Activated CD8-positive, alpha-beta T cell treated with anti-CD3 and anti-CD28 coated beads for 36 hours (primary cell): ENCODE results near the gene BAZ1B. TPM values are rescaled to one million over a fixed set of nuclear protein-coding genes. Genes with fewer than 3 reads are reported as not detected.
"Not testable (repeated sequence)": the region's sequence is repeated elsewhere in the genome, so short reads cannot be mapped to it uniquely, and the experiment has no call there.

Experiments
- ATAC-seq: fragments of 200-7000 bp; cut with Tn5 transposase; one replicate; pipeline ENCODE4 v1.10.0; 2021; ENCODE audit warnings: mild to moderate bottlenecking, moderate library complexity
- CTCF ChIA-PET: fragments of 350-600 bp; sonication (Branson Sonifier 250); formaldehyde crosslinking; loops from one replicate; lab custom pipeline; 2021; ENCODE audit warnings: antibody characterized with exemption; lab: Charles Lee
- POLR2A ChIA-PET: fragments of 350-600 bp; sonication (Branson Sonifier 250); formaldehyde crosslinking; loops from one replicate; lab custom pipeline; 2021; ENCODE audit warnings: antibody characterized with exemption; lab: Charles Lee
- DNase-seq: peaks from one replicate; pipeline ENCODE4 v3.0.0-alpha.2; 2020
- H3K27ac Mint-ChIP-seq: one replicate; pipeline ENCODE4 v1.8.0; 2021; ENCODE audit warnings: mild to moderate bottlenecking, mixed read lengths
- H3K27me3 Mint-ChIP-seq: one replicate; pipeline ENCODE4 v1.8.0; 2021; ENCODE audit warnings: mixed read lengths
- H3K36me3 Mint-ChIP-seq: one replicate; pipeline ENCODE4 v1.8.0; 2021; ENCODE audit warnings: low read depth, mixed read lengths
- H3K4me1 Mint-ChIP-seq: one replicate; pipeline ENCODE4 v1.8.0; 2021; ENCODE audit warnings: low read depth, mixed read lengths
- H3K4me3 Mint-ChIP-seq: one replicate; pipeline ENCODE4 v1.8.0; 2021; ENCODE audit warnings: mild to moderate bottlenecking, moderate library complexity, mixed read lengths
- H3K9me3 Mint-ChIP-seq: one replicate; pipeline ENCODE4 v1.8.0; 2021; ENCODE audit warnings: mixed read lengths
- CTCF ChIP-seq: fragments of 200-600 bp; IDR thresholded peaks from one replicate; pipeline ENCODE4 v1.8.0; 2022; ENCODE audit warnings: antibody characterized with exemption, mild to moderate bottlenecking
- intact Hi-C: fragments of 100-400 bp; cut with micrococcal nuclease; formaldehyde crosslinking; loops from one replicate; pipeline ENCODE4 v1.10.0; 2022
- total RNA-seq, 2 experiments: library from RNA; stranded (reverse); gene quantifications; one replicate each; pipeline ENCODE4 v1.2.3, GENCODE V29; 2021

The BAZ1B gene
- total RNA-seq, 2 experiments from 2014 or later: 82.4 to 82.6 TPM

- ChIA-PET POLR2A (interaction anchor here (1.5 to 1.6 kb wide), 2 partner anchors 20 to 25 kb away, joined by 3 to 7 read pairs; partner anchors contain the start of gene BAZ1B), CTCF (no interaction called here)
- no peak for TF ChIP-seq CTCF
- Mint-ChIP-seq H3K9me3 (no peaks in the 10 kb centered on the region), H3K4me1 (peaks cover 5% of the 10 kb centered on the region), H3K27me3 (no peaks in the 10 kb centered on the region), H3K36me3 (peaks cover 44% of the 10 kb centered on the region), H3K27ac (no peak overlapping the region), H3K4me3 (no peak overlapping the region)
- intact Hi-C loops: no loop called here
- ATAC-seq (no peak), DNase-seq (no peak)
Observed at GRCh38 chr7:73541722-73542121, 19.6 kb upstream of the BAZ1B start.

- Mint-ChIP-seq H3K4me3 (no peak overlapping the region), H3K9me3 (no peaks in the 10 kb centered on the region), H3K36me3 (peaks cover 45% of the 10 kb centered on the region), H3K4me1 (no peaks in the 10 kb centered on the region), H3K27ac (no peak overlapping the region), H3K27me3 (no peaks in the 10 kb centered on the region)
- TF ChIP-seq CTCF: no peak
- ChIA-PET POLR2A (no interaction called here), CTCF (interaction anchor here (0.7 to 1.0 kb wide), 2 partner anchors 68 to 186 kb away, joined by 3 read pairs; no protein-coding TSS in a partner anchor)
- ATAC-seq (no peak), DNase-seq (no peak)
- intact Hi-C loops: no loop called here
Observed at GRCh38 chr7:73539709-73540108, 17.6 kb upstream of the BAZ1B start.

- ChIA-PET POLR2A (interaction anchor here (1.4 to 1.5 kb wide), 2 partner anchors 10 to 11 kb away, joined by 4 read pairs; no protein-coding TSS in a partner anchor), CTCF (interaction anchor here (1.4 kb wide), 1 partner anchor 11 kb away, joined by 4 read pairs; no protein-coding TSS in a partner anchor)
- DNase-seq, H3K27me3 Mint-ChIP-seq, H3K27ac Mint-ChIP-seq, intact Hi-C loops, H3K4me1 Mint-ChIP-seq, ATAC-seq, H3K9me3 Mint-ChIP-seq, H3K4me3 Mint-ChIP-seq: not testable (repeated sequence)
- peaks cover 41% of the 10 kb centered on the region for H3K36me3 Mint-ChIP-seq
Observed at GRCh38 chr7:73538510-73538909, 16.4 kb upstream of the BAZ1B start.

- TF ChIP-seq CTCF: no peak
- ATAC-seq (no peak), DNase-seq (no peak)
- intact Hi-C loops: no loop called here
- H3K27me3 Mint-ChIP-seq: no peaks in the 10 kb centered on the region
- ChIA-PET POLR2A (interaction anchor here (0.8 to 2.0 kb wide), 5 partner anchors 9 to 82 kb away, joined by 3 to 9 read pairs (median 4); partner anchors contain the start of gene BAZ1B), CTCF (no interaction called here)
- no peak overlapping the region for H3K27ac Mint-ChIP-seq
- H3K4me3 Mint-ChIP-seq: no peak overlapping the region
- no peaks in the 10 kb centered on the region for H3K9me3 Mint-ChIP-seq
- H3K4me1 Mint-ChIP-seq: no peaks in the 10 kb centered on the region
- peaks cover 36% of the 10 kb centered on the region for H3K36me3 Mint-ChIP-seq
Observed at GRCh38 chr7:73537051-73537450, 15.0 kb upstream of the BAZ1B start.

- no peak for TF ChIP-seq CTCF
- H3K36me3 Mint-ChIP-seq: peaks cover 32% of the 10 kb centered on the region
- ATAC-seq (no peak), DNase-seq (no peak)
- H3K27me3 Mint-ChIP-seq: no peaks in the 10 kb centered on the region
- H3K4me1 Mint-ChIP-seq: no peaks in the 10 kb centered on the region
- no peaks in the 10 kb centered on the region for H3K9me3 Mint-ChIP-seq
- no peak overlapping the region for H3K27ac Mint-ChIP-seq
- ChIA-PET POLR2A (interaction anchor here (0.7 to 2.0 kb wide), 5 partner anchors 10 to 81 kb away, joined by 3 to 9 read pairs (median 3); partner anchors contain the start of gene BAZ1B), CTCF (interaction anchor here (0.7 kb wide), 1 partner anchor 70 kb away, joined by 4 read pairs; no protein-coding TSS in a partner anchor)
- no peak overlapping the region for H3K4me3 Mint-ChIP-seq
- intact Hi-C loops: no loop called here
Observed at GRCh38 chr7:73536479-73536878, 14.4 kb upstream of the BAZ1B start.

GRCh38 chr7:73535918-73536317 lies 13.8 kb upstream of the BAZ1B start:
- DNase-seq, H3K27ac Mint-ChIP-seq, H3K9me3 Mint-ChIP-seq, ATAC-seq, intact Hi-C loops, H3K4me1 Mint-ChIP-seq, H3K27me3 Mint-ChIP-seq, H3K4me3 Mint-ChIP-seq: not testable (repeated sequence)
- H3K36me3 Mint-ChIP-seq: peaks cover 30% of the 10 kb centered on the region
- ChIA-PET CTCF (interaction anchor here (0.7 kb wide), 1 partner anchor 70 kb away, joined by 4 read pairs; no protein-coding TSS in a partner anchor), POLR2A (interaction anchor here (0.7 to 2.0 kb wide), 3 partner anchors 10 to 16 kb away, joined by 3 to 9 read pairs (median 5); partner anchors contain the start of gene BAZ1B)
